HG03196 (cell line): Measurements from ENCODE around the gene CXXC5.
"Not testable (repeated sequence)": the region's sequence is repeated elsewhere in the genome, so short reads cannot be mapped to it uniquely, and the experiment has no call there.

Experiments
- ATAC-seq: cut with Tn5 transposase; IDR thresholded peaks from one replicate; pipeline ENCODE4 v1.9.1; 2021; ENCODE audit not compliant: unreplicated experiment

Gene CXXC5

DNA sequence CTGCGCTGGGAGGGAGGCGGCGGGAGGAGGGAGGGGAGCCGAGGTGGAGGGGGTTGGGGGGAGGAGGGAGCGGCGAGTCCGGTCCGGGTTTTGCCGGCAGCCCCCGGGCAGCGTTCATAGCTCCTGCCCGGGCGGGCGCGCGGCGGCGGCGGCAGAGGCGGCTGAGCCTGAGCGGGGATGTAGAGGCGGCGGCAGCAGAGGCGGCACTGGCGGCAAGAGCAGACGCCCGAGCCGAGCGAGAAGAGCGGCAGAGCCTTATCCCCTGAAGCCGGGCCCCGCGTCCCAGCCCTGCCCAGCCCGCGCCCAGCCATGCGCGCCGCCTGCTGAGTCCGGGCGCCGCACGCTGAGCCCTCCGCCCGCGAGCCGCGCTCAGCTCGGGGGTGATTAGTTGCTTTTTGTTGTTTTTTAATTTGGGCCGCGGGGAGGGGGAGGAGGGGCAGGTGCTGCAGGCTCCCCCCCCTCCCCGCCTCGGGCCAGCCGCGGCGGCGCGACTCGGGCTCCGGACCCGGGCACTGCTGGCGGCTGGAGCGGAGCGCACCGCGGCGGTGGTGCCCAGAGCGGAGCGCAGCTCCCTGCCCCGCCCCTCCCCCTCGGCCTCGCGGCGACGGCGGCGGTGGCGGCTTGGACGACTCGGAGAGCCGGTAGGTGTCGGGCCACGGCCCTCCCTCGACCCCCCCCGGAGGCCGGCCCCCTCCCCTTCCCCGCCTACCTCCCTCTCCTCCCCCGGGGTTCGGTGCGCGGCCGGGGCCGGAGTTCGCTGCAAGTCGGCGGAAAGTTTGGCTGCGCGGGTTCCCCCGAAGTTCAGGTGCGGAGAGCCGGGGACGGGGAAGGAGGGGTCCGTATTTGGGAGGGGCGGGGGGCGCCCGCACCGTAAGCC lies at the start of gene CXXC5:
TSS of gene CXXC5 (plus strand) at position 145 of the 877 bp plus-strand sequence. CDS start 32,175 bp downstream, outside the sequence.
- peak; percentile 17 for ATAC-seq

- not testable (repeated sequence) for ATAC-seq
Measured at GRCh38 chr5:139598601-139598965, 49.6 kb upstream of the CXXC5 start.

- ATAC-seq, result no peak
Measured at GRCh38 chr5:139600336-139600949, 47.7 kb upstream of the CXXC5 start.

GRCh38 chr5:139601429-139601828 lies 46.7 kb upstream of the CXXC5 start:
- no peak for ATAC-seq

GRCh38 chr5:139601948-139602347 lies 46.2 kb upstream of the CXXC5 start:
- ATAC-seq, result not testable (repeated sequence)

DNA sequence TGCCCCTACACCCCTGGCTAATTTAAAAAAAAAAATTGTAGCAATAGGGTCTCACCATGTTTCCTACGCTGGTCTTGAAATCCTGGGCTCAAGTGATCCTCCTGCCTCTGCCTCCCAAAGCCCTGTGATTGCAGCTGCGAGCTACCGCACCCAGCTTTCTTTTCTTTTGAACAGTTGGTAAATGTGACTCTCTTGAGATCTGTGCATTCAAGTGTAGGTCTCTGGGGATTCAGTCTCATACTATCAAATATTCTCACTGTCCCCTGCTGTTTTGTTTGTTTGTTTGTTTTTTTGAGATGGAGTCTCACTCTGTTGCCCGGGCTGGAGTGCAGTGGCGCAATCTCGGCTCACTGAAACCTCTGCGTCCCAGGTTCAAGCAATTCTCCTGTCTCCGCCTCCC lies 42.3 kb upstream of the CXXC5 start:
- no peak for ATAC-seq

DNA sequence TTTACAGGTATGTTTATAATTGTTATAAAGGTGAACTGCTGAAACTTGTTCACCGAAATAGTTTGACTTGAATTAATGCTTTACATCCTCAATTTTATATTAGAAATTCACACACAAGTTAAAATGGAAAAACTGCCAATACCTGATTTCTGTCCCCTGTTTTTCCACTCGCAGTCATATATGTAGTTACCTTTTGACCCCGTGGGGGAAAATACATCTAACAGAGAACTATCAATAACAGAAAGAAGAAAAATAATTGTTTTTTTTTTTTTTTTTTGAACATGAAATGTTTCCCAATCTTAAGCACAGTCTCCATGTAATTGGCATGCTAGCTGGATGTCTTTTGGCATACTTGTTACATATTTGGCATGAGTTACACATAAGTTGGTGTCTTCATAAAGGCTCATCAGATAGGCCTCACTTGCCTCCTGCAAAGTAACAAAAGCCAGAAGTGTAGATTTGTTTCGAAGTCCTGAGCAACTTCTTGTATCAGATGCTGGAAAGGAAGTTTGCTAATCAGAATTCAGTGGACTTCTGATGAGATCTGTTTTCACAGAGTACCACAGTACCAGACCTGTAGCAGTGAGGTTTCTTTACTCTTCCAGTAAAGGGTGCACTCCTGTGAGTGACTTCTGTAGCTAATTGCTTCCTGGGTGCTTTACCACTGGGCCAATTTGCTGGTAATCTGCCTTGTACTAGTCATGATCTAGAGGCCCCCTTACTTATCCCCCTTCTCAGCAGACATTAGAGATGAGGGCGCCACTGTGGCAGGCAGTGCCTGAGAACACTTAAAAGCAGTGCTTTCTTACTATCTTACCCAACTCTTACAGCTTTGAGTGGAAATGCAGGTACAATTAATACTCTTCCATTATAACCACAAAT lies 36.2 kb upstream of the CXXC5 start:
- ATAC-seq, result no peak

DNA sequence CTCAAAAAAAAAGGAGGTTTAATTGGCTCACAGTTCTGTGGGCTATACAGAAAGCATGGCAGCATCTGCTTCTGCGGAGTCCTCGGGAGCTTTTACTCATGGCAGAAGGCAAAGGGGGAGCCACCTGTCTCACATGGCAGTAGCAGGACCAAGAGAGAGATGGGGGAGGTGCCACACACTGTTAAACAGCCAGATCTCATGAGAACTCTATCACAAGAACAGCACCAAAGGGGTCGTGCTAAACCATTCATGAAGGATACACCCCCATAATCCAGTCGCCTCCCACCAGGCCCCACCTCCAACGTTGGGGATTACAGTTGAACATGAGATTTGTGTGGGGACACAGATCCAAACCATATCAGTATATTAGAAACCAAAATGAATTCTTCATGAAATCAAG lies 28.3 kb upstream of the CXXC5 start:
- ATAC-seq, result no peak

GRCh38 chr5:139625398-139625797 lies 22.8 kb upstream of the CXXC5 start:
- not testable (repeated sequence) for ATAC-seq

DNA sequence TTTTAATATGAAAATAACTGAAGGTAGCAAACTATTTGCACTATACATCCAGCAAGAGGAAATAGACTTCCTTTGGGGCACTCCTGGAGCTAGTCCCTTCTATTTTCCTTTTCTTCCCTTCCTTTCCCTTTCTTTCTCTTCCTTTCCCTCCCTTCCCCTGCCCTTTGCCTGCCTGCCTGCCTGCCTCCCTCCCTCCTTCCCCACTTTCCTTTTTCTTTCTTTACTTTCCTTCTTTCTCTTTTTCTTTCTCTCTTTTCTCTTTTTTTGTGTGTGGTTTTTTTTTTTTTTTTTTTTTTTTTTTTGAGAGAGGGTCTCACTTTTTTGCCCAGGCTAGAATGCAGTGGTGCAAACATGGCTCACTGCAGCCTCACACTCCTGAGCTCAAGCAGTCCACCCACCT lies 17.3 kb upstream of the CXXC5 start:
- no peak for ATAC-seq

DNA sequence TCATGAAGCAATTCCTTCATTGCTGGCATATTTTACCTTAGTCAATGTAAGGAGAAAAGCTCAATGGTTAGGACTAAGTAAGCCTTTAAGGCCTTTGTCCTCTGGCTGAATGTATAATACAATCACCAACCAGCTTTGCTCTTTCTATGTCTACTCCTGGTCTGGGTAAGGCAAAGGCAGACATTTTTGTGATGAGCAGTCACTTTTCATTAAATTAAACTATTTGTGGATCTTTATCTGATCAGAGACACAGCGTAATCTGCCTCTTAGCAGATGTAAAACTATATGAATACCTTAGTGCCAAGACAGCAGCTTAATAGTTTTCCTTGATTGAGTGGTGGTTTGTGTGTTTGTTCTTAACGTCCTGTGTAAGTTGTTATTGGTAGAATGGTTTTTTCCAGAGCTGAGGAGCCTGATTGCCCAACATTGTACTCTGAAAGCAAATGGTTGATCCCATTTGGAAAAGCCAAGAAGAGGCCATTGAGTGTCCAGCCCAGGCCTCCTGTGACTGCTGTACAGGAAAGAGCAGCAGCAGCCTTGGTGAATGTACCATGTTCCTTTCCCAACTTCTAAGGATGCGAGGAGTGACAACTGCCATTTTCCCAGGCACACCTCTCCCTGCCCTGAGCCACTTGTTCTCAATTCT lies 16.5 kb upstream of the CXXC5 start:
- no peak for ATAC-seq

- no peak for ATAC-seq
Measured at GRCh38 chr5:139633295-139634027, 14.7 kb upstream of the CXXC5 start.

- ATAC-seq, result no peak
Measured at GRCh38 chr5:139634028-139634325, 14.2 kb upstream of the CXXC5 start.

GRCh38 chr5:139634541-139634940 lies 13.6 kb upstream of the CXXC5 start:
- no peak for ATAC-seq

DNA sequence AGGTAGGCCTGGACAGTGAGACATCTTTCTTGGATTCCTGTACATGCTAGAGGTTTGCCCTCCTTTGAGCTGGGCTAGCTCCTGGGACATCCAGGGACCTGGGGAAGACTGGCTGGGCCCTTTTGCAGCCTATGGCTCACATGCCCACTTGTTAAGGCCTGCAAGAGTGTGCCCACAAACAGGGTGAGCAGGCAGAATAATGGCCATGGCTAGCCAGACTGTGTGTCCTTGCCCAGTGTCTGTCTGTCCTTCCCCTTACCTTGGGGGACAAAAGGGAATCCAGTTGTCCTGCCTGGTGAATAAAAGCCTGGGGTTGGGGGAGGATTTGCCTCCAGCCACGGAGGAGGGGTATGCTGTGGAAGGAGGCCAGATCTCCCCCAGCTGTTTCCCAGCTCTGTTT lies 13.0 kb upstream of the CXXC5 start:
- ATAC-seq, result no peak

DNA sequence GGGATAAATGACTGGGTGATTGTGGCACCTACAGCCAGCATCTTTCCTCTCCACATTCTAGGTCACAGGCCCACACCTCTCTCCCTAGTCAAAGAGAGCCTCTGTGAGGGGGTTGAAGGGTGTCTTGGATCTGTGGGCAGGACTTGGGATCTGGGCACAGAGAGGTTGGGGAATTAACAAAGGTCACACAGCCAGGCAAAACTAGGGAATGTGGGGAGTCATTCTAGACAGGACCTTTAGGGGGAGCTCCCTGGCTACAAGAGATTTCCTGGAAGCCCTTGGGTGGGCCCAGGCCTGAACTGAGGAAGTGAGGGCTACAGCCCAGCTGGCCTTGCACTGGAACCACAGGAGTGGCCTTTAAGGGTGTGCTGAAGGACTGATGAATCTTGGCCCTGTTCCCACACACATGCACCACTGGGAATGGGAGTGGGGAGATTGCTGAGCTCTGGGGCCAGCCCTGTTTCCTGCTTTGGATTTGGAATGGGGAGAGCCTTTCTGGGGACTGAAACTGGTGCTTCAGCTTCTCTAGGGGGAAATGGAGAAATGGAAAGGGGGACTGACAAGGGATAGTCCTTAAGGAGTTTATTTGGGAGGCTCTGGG lies 12.4 kb upstream of the CXXC5 start:
- ATAC-seq, result no peak

- ATAC-seq, result peak; percentile 72
Measured at GRCh38 chr5:139636207-139636792, 11.8 kb upstream of the CXXC5 start.

DNA sequence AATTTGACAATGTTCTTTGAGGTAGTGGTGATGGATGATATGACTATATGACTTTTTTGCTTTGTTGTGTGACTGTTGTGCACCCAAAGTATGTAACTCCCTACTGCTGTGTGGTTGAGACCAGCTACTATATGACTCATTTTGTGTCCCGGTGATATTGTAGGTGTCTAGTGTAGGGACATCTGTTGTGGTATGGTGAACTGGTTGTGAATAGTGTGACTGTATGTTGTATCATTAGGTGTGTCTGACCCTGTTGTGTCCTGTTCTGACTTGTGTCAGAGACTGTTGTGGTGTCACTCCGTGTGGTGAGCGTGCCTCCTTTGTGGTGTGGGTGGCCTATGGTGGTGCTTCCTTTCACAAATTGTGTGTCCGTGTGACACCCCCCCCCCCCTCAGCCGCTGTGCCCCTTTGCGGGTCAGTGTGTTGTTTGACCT lies 11.2 kb upstream of the CXXC5 start:
- ATAC-seq, result no peak

- ATAC-seq, result peak; percentile 23
Measured at GRCh38 chr5:139637438-139638089, 10.6 kb upstream of the CXXC5 start.
